HepG2 (cell line): ENCODE results near the gene FAT1. TPM values are rescaled to one million over a fixed set of nuclear protein-coding genes. Genes with fewer than 3 reads are reported as not detected.

ENCODE experiments used
- AFF4 ChIP-seq: sonication (generic); formaldehyde crosslinking; IDR thresholded peaks from 2 replicates; pipeline ENCODE4 v1.4.0; 2020; ENCODE audit warnings: missing genetic modification reagents
- DMAP1 ChIP-seq: IDR thresholded peaks from 2 replicates; pipeline ENCODE4 v1.6.1; 2016
- FOXA3 ChIP-seq: IDR thresholded peaks from 2 replicates; pipeline ENCODE4 v1.6.1; 2016; ENCODE audit warnings: missing genetic modification reagents, missing compliant biosample characterization
- HDAC1 ChIP-seq: sonication (generic); formaldehyde crosslinking; IDR thresholded peaks from 2 replicates; pipeline ENCODE4 v1.5.1; 2020; ENCODE audit warnings: mild to moderate bottlenecking, missing genetic modification reagents
- KAT8 ChIP-seq: IDR thresholded peaks from 2 replicates; pipeline ENCODE4 v1.6.1; 2016; ENCODE audit warnings: missing genetic modification reagents, missing compliant biosample characterization
- KLF6 ChIP-seq: IDR thresholded peaks from 2 replicates; pipeline ENCODE4 v1.8.0; 2016; ENCODE audit warnings: missing biosample characterization, missing genetic modification reagents
- MAFF ChIP-seq: IDR thresholded peaks from 2 replicates; pipeline ENCODE4 v1.6.1; 2011; ENCODE audit warnings: low read depth, low read length, improper control_type of control experiment
- MTA3 ChIP-seq: sonication (generic); formaldehyde crosslinking; IDR thresholded peaks from 2 replicates; pipeline ENCODE4 v1.4.0; 2020; ENCODE audit warnings: missing genetic modification reagents
- NKX3-1 ChIP-seq: sonication (generic); formaldehyde crosslinking; IDR thresholded peaks from 2 replicates; pipeline ENCODE4 v1.5.0; 2020; ENCODE audit warnings: missing genetic modification reagents
- PAF1 ChIP-seq: IDR thresholded peaks from 2 replicates; pipeline ENCODE4 v1.6.1; 2016; ENCODE audit warnings: missing genetic modification reagents, missing compliant biosample characterization
- PRDM10 ChIP-seq: sonication (generic); formaldehyde crosslinking; IDR thresholded peaks from 2 replicates; pipeline ENCODE4 v1.4.0; 2020; ENCODE audit warnings: low read depth, missing genetic modification reagents
- RERE ChIP-seq: IDR thresholded peaks from 2 replicates; pipeline ENCODE4 v1.6.1; 2016; ENCODE audit warnings: low read depth, missing genetic modification reagents, missing compliant biosample characterization
- SMYD3 ChIP-seq: sonication (generic); formaldehyde crosslinking; IDR thresholded peaks from 2 replicates; pipeline ENCODE4 v1.8.1; 2023; ENCODE audit warnings: mild to moderate bottlenecking, missing genetic modification reagents
- ZBTB3 ChIP-seq: sonication (generic); formaldehyde crosslinking; IDR thresholded peaks from 2 replicates; pipeline ENCODE4 v1.4.0; 2020; ENCODE audit warnings: low read depth, mild to moderate bottlenecking, moderate library complexity, missing genetic modification reagents, borderline replicate concordance
- ZNF256 ChIP-seq: sonication (generic); formaldehyde crosslinking; conservative IDR thresholded peaks from 2 replicates; pipeline ENCODE4 v1.4.0; 2020; ENCODE audit warnings: missing genetic modification reagents
- ZNF639 ChIP-seq: conservative IDR thresholded peaks from 2 replicates; pipeline ENCODE4 v1.6.1; 2018; ENCODE audit warnings: missing genetic modification reagents
- polyA plus RNA-seq, 8 experiments: library from polyadenylated mRNA; depleted of rRNA in 3 of 8; stranded (reverse) in 7 of 8; unstranded in 1 of 8; fragments of >200 nt; fragmentation: Illumina TruSeq in 4 of 8; extraction: Trizol in 4 of 8; gene quantifications; 2 replicates each; pipeline versions ENCODE4 v1.2.1 to v1.2.3, GENCODE V29; 2011 to 2016; ENCODE audit warnings: low read depth in 4 of 8, missing spikeins in 1 of 8, mixed read lengths in 1 of 8; ENCODE audit not compliant: insufficient read depth in 1 of 8
- total RNA-seq, 5 experiments: library from RNA; depleted of rRNA; stranded (reverse); fragments of >200 nt; fragmentation: Illumina TruSeq; extraction: Trizol; gene quantifications; 2 replicates each; pipeline ENCODE4 v1.2.3, GENCODE V29; 2016; ENCODE audit warnings: low read depth in 1 of 5

Gene FAT1
- total and polyA plus RNA-seq, 2 of the 13 experiments (the other 11 are each of a cell fraction or from before 2014, with no cell fraction given): 185 to 216 TPM

- TF ChIP-seq PRDM10 (CRISPR knock-in tag): no peak
- TF ChIP-seq DMAP1 (CRISPR knock-in tag): 0 out of 2 replicates have a peak, but pooled peaks have one; percentile 20
- no peak for TF ChIP-seq ZNF639 (CRISPR knock-in tag)
- no peak for TF ChIP-seq MTA3 (CRISPR knock-in tag)
- no peak for TF ChIP-seq RERE (CRISPR knock-in tag)
- TF ChIP-seq FOXA3 (CRISPR knock-in tag): peak; percentile 63; the same call in 1 of the 2 replicates
- TF ChIP-seq SMYD3 (CRISPR knock-in tag): no peak
- peak; percentile 31; the same call in 1 of the 2 replicates for TF ChIP-seq HDAC1 (CRISPR knock-in tag)
- 0 out of 2 replicates have a peak, but pooled peaks have one; percentile 16 for TF ChIP-seq AFF4 (CRISPR knock-in tag)
- TF ChIP-seq MAFF: 0 out of 2 replicates have a peak, but pooled peaks have one; percentile 0
- TF ChIP-seq PAF1 (CRISPR knock-in tag): no peak
- no peak for TF ChIP-seq NKX3-1 (CRISPR knock-in tag)
- no peak for TF ChIP-seq ZBTB3 (CRISPR knock-in tag)
- peak; percentile 26; the same call in 1 of the 2 replicates for TF ChIP-seq KLF6 (CRISPR knock-in tag)
- peak; percentile 44; the same call in 1 of the 2 replicates for TF ChIP-seq KAT8 (CRISPR knock-in tag)
- no peak for TF ChIP-seq ZNF256
Measured at GRCh38 chr4:186728631-186729271, 5.1 kb upstream of the FAT1 start (continued).
